HEK293T (cell line): Measurements from ENCODE around the gene CYP19A1.

ENCODE experiments used
- CTCF ChIA-PET: fragments of 350-600 bp; formaldehyde crosslinking; extraction: SDS; loops from one replicate; lab custom pipeline; 2021; ENCODE audit warnings: antibody characterized with exemption, inconsistent platforms; lab: Yijun Ruan, JAX
- POLR2A ChIA-PET: fragments of 350-600 bp; formaldehyde crosslinking; extraction: SDS; loops from one replicate; lab custom pipeline; 2020; ENCODE audit warnings: antibody characterized with exemption, inconsistent platforms; lab: Yijun Ruan, JAX
- DNase-seq: peaks from one replicate; pipeline ENCODE4 v3.0.0; 2012; ENCODE audit warnings: mixed read lengths; ENCODE audit errors: extremely low spot score
- ARNT ChIP-seq: fragments of 450-650 bp; IDR thresholded peaks from 2 replicates; pipeline ENCODE4 v1.6.1; 2017; ENCODE audit warnings: mild to moderate bottlenecking
- BHLHE40 ChIP-seq: fragments of 450-650 bp; IDR thresholded peaks from 2 replicates; pipeline ENCODE4 v1.6.1; 2016; ENCODE audit warnings: mild to moderate bottlenecking, moderate library complexity, borderline replicate concordance
- CTBP1 ChIP-seq: fragments of 450-650 bp; IDR thresholded peaks from 2 replicates; pipeline ENCODE4 v1.6.1; 2016; ENCODE audit warnings: borderline replicate concordance
- ELF4 ChIP-seq: fragments of 450-650 bp; IDR thresholded peaks from 2 replicates; pipeline ENCODE4 v1.6.1; 2017; ENCODE audit warnings: antibody characterized with exemption
- FOXA1 ChIP-seq: fragments of 450-650 bp; IDR thresholded peaks from 2 replicates; pipeline ENCODE4 v1.6.1; 2016; ENCODE audit warnings: mild to moderate bottlenecking
- FOXK2 ChIP-seq: fragments of 450-650 bp; IDR thresholded peaks from 2 replicates; pipeline ENCODE4 v1.6.1; 2016; ENCODE audit warnings: mild to moderate bottlenecking
- FOXM1 ChIP-seq: fragments of 450-650 bp; IDR thresholded peaks from 2 replicates; pipeline ENCODE4 v1.6.1; 2017; ENCODE audit warnings: mild to moderate bottlenecking, borderline replicate concordance
- HDGF ChIP-seq: fragments of 450-650 bp; IDR thresholded peaks from 2 replicates; pipeline ENCODE4 v1.6.1; 2017; ENCODE audit warnings: antibody characterized with exemption, borderline replicate concordance
- L3MBTL2 ChIP-seq: fragments of 450-650 bp; conservative IDR thresholded peaks from 2 replicates; pipeline ENCODE4 v1.6.1; 2016; ENCODE audit warnings: mild to moderate bottlenecking
- LEF1 ChIP-seq: fragments of 450-650 bp; IDR thresholded peaks from 2 replicates; pipeline ENCODE4 v1.6.1; 2017; ENCODE audit warnings: mild to moderate bottlenecking, borderline replicate concordance
- NFRKB ChIP-seq: fragments of 450-650 bp; IDR thresholded peaks from 2 replicates; pipeline ENCODE4 v1.6.1; 2016; ENCODE audit warnings: mild to moderate bottlenecking, moderate library complexity
- SP1 ChIP-seq: fragments of 450-650 bp; IDR thresholded peaks from 2 replicates; pipeline ENCODE4 v1.6.1; 2017
- SUZ12 ChIP-seq: fragments of 450-650 bp; IDR thresholded peaks from 2 replicates; pipeline ENCODE4 v1.6.1; 2016; ENCODE audit warnings: mild to moderate bottlenecking
- TARDBP ChIP-seq: fragments of 450-650 bp; IDR thresholded peaks from 2 replicates; pipeline ENCODE4 v1.6.1; 2016
- ZNF384 ChIP-seq: fragments of 450-650 bp; IDR thresholded peaks from 2 replicates; pipeline ENCODE4 v1.6.1; 2016
- TF ChIP-seq, protein P1 (sequence below): fragments of 450-650 bp; IDR thresholded peaks from 2 replicates; pipeline ENCODE4 v1.6.1; 2016

The CYP19A1 gene

DNA sequence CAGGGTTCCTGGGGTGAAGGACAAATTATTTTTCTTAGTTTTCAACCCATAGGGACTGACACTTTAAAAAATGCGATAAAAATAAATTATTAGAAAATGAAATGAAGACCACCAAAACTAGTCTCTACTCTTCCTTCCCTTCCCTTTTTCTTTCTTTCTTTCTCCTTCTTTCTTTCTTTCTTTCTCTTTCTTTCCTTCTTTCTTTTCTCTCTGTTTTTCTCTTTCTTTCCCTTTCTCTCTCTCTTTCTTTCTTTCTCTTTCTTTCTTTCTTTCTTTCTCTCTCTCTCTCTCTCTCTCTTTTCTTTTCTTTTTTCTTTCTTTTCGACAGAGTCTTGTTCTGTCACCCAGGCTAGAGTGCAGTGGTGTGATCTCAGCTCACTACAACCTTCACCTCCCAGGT lies 144.4 kb downstream of the CYP19A1 start:
- TF ChIP-seq LEF1, result no peak
- TF ChIP-seq NFRKB, result no peak
- CTCF ChIA-PET, result interaction anchor here (2.7 kb wide), 1 partner anchor 61 kb away, joined by 14 read pairs; no protein-coding TSS in a partner anchor
- POLR2A ChIA-PET, result no interaction called here
- DNase-seq, result no peak

DNA sequence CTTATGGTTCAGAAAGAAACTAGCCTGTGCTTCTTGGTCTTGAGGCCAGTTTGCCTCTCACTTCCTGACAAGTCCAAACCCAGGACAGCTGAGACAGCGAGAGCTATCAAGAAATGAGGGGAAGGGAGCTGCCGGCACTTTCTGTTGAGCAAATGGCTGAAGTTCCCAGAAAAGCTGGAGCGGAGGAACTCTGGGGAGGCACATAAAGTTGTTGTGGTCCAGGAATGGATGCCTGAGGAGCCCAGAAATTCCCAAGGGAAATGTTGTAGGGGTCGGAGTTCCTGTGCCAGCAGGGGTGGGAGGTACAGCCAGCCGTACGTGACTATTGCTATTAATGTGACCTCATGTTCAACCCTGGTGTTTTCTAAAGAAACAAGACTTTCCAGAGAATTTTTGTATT lies 144.9 kb downstream of the CYP19A1 start:
- TF ChIP-seq CTBP1, result no peak
- no peak for TF ChIP-seq FOXK2
- no peak for TF ChIP-seq FOXM1
- TF ChIP-seq, protein P1, sequence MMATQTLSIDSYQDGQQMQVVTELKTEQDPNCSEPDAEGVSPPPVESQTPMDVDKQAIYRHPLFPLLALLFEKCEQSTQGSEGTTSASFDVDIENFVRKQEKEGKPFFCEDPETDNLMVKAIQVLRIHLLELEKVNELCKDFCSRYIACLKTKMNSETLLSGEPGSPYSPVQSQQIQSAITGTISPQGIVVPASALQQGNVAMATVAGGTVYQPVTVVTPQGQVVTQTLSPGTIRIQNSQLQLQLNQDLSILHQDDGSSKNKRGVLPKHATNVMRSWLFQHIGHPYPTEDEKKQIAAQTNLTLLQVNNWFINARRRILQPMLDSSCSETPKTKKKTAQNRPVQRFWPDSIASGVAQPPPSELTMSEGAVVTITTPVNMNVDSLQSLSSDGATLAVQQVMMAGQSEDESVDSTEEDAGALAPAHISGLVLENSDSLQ, result no peak
- TF ChIP-seq TARDBP, result no peak
- TF ChIP-seq HDGF, result no peak
- TF ChIP-seq BHLHE40, result no peak
- TF ChIP-seq ELF4, result no peak
- no peak for TF ChIP-seq LEF1
- TF ChIP-seq SUZ12, result no peak
- TF ChIP-seq FOXA1, result no peak
- TF ChIP-seq ARNT, result no peak
- TF ChIP-seq NFRKB, result no peak
- no peak for TF ChIP-seq L3MBTL2
- no peak for TF ChIP-seq ZNF384
- TF ChIP-seq SP1, result no peak
- DNase-seq, result no peak
- ChIA-PET POLR2A (no interaction called here), CTCF (interaction anchor here (0.6 to 2.7 kb wide), 6 partner anchors 10 to 73 kb away, joined by 3 to 25 read pairs (median 5); no protein-coding TSS in a partner anchor)

- peak; percentile 70 for DNase-seq
- TF ChIP-seq, protein P1, result no peak
- no peak for TF ChIP-seq L3MBTL2
- CTCF ChIA-PET, result interaction anchor here (0.6 to 2.7 kb wide), 14 partner anchors 9 to 209 kb away, joined by 3 to 25 read pairs (median 3); no protein-coding TSS in a partner anchor
- POLR2A ChIA-PET, result no interaction called here
Observed at GRCh38 chr15:51192521-51193280, 145.7 kb downstream of the CYP19A1 start.

GRCh38 chr15:51191766-51192165 lies 146.6 kb downstream of the CYP19A1 start:
- TF ChIP-seq LEF1, result no peak
- TF ChIP-seq NFRKB, result no peak
- no peak for TF ChIP-seq BHLHE40
- no peak for TF ChIP-seq L3MBTL2
- TF ChIP-seq ELF4, result no peak
- no peak for TF ChIP-seq ZNF384
- no peak for TF ChIP-seq CTBP1
- TF ChIP-seq, protein P1, result no peak
- TF ChIP-seq TARDBP, result no peak
- no peak for TF ChIP-seq SUZ12
- TF ChIP-seq ARNT, result no peak
- TF ChIP-seq FOXM1, result no peak
- no peak for TF ChIP-seq FOXK2
- TF ChIP-seq SP1, result no peak
- TF ChIP-seq FOXA1, result no peak
- TF ChIP-seq HDGF, result no peak
- no peak for DNase-seq
- CTCF ChIA-PET, result interaction anchor here (0.7 to 2.7 kb wide), 8 partner anchors 13 to 210 kb away, joined by 3 to 25 read pairs (median 4); no protein-coding TSS in a partner anchor
- POLR2A ChIA-PET, result no interaction called here

DNA sequence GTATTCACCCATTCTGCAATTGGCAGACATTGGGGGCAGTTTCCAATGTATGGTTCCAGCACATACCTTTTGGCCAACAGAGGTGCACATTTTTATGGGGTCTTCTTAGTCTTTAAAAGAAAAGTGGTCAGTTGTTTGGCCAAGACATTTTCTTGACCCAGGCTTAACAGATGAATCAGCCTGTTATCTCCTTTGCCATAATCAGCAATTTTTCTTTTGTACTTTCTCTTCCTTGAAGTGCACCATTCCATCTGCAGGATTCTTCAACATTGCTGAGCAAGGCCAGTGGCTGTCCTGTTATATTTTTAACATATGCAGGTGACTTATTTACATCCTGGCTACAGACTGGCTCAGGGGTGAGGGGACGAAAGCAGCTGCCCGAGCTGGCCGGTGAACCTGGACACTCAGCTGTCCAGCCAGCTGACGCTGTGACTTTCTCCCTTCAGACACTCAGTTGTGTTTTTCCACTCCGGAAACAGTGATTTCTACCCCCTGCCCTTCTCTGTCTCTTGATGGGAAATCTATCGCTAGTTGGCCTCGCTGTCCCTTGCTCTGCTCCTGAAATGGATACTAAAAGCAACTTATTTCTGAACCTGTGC lies 147.2 kb downstream of the CYP19A1 start:
- no peak for DNase-seq
- ChIA-PET POLR2A (no interaction called here), CTCF (no interaction called here)
- TF ChIP-seq ARNT (no peak), L3MBTL2 (no peak), ZNF384 (no peak), FOXK2 (no peak), HDGF (no peak), TARDBP (no peak), SUZ12 (no peak), ELF4 (no peak), NFRKB (no peak)
- TF ChIP-seq, protein P1, result no peak
